Dermis blood vessel endothelial cell (primary cell): ENCODE data around the gene NOS1. TPM values are rescaled to one million over a fixed set of nuclear protein-coding genes. Genes with fewer than 3 reads are reported as not detected.
"Not testable (repeated sequence)": the region's sequence is repeated elsewhere in the genome, so short reads cannot be mapped to it uniquely, and the experiment has no call there.

Experiments used
- DNase-seq: peaks from one replicate; pipeline ENCODE4 v3.0.0; 2010
- total RNA-seq: library from RNA; depleted of rRNA; stranded (reverse); fragments of >200 nt; gene quantifications from 2 replicates; pipeline ENCODE4 v1.2.3, GENCODE V29; 2014

NOS1 gene
- total RNA-seq, 1 donor from 2014 or later, result not detected

DNA sequence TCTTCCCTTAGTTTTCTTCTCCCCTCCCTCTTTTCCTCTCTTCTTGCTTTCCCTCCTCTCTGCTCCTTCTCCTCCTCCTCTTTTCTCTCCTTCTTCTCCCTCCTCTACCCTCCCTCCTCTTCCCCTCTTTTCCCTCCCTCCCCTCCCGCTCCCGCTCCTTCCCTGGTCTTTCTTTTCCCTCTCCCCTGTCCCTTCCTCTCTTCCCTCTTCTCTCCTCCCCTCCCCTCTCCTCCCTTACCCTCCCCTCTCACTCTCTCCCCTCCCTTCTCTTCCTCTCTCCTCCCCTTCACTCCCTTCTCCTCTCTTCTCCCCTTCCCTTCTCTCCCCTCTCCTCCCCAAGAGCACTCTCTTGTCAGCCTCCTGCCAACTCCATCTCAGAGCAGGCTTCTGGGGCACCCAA lies 153.8 kb downstream of the NOS1 start:
- no peak for DNase-seq

DNA sequence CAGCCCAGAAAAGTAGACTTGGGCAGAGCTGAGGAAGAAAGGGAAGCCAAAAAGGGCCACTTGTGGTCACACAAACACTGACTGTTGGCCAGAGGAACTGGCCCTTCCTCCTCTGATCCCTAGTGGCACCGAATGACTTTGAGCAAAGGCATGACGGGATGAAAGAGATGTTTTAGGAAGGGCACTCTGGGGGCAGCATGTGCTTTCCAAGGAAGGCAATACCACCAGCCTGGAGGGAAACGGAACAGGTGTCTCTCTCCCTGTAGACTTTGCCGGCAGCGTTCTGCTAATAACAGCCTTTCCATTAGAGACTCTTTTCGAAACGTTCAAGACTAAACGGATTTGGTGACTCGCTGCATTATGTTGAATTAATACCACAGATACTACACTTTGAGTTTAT lies 158.9 kb downstream of the NOS1 start:
- DNase-seq, result no peak

DNA sequence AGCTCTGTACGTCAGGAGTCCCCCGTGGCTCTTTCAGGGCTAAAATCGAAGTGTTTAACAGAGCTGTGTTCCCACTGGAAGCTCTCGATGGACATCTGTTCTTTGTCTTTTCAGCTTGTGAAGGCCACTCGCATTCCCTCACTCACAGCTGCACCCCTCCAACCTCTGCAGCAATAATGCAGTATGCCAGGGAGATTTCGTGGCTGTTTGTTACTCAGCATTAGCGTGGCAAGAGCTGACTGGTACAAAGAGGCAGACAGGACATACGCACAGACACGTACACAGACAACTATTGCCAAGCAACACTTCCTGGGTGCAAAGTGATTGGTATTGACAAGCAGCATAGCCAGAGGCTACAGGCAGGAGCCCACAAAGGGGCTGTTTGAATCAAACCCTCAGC lies 159.4 kb downstream of the NOS1 start:
- DNase-seq, result no peak

DNA sequence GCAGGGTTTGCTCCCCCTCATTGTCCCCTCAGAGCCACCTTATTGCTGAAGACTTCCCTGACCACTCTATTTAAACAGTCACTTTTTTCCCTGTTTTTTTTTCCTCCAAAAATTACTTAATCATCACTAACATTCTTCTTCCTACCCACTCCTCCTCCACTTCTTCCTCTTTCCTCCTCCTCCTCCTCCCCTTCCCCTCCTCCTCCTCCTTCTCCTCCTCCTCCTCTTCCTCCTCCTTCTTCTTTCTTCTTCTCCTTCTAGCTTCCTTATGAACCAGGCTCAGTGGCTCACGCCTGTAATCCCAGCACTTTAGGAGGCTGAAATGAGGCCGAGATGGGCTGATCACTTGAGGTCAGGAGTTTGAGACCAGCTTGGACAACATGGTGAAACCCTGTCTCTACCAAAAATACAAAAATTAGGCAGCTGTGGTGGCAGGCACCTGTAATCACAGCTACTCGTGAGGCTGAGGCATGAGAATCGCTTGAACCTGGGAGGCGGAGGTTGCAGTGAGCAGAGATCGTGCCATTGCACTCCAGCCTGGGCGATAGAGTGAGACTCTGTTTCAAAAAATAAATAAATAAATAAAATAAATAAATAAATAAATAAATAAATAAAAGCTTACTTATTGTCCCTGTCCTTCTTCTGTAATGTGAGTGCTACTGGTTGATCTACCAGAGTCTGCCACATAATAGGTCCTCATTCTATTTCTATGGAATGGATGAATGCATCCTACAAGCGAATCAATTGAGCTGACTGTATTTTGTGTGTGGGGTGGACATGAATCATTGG lies 161.3 kb downstream of the NOS1 start:
- not testable (repeated sequence) for DNase-seq

DNA sequence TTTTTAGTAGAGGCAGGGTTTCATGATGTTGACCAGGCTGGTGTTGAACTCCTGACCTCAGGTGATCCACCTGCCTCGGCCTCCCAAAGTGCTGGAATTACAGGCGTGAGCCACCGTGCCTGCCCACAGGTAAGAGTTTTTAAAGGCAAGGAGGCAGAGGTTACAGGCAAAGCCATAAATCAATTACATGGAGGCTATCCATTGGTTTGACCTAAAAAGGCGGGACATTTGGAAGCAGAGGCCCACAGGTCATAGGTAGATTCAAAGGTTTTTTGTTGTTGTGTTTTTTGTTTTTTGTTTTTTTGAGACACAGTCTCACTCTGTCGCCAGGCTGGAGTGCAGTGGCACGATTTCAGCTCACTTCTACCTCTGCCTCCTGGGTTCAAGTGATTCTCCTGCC lies 165.1 kb downstream of the NOS1 start:
- not testable (repeated sequence) for DNase-seq

DNA sequence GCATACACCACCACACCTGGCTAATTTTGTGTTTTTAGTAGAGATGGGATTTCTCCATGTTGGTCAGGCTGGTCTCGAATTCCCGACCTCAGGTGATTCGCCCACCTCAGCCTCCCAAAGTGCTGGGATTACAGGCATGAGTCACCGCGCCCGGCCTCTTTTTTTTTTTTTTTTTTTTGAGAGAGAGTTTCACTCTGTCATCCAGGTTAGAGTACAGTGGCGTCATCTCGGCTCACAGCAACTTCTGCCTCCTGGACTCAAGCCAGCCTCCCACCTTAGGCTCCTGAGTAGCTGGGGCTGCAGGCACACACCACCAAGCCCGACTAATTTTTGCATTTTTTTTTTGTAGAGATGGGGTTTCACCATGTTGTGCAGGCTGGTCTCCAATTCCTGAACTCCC lies 166.4 kb downstream of the NOS1 start:
- DNase-seq, result not testable (repeated sequence)

DNA sequence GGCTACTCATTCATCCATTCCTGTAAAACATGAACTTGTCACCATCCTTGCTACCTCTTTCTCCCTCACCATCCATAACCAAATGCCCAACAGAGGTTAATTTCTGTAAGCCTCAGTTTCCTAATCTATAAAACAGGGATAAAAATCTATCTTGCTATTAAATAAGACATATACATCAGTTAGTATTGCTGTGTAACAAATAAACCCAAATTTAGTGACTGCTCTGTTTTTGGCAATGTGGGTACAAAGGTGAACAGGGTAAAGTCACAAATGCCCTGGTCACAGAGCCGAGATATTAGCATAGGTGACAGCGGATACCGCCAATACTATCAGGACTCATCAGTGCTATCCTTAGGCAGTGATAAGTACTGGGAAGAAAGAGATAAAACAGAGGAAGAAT lies 167.5 kb downstream of the NOS1 start:
- no peak for DNase-seq

DNA sequence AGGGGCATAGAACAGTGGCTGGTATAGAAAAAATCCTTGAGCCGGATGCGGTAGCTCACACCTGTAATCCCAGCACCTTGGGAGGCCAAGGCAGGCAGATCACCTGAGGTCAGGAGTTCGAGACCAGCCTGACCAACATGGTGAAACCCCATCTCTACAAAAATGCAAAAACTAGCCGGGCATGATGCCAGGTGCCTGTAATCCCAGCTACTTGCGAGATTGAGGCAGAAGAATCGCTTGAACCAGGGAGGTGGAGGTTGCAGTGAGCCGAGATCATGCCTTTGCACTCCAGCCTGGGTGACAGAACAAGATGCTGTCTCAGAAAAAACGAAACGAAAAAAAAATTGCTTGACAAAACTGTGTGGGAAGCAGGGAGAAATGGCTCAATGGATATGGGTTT lies 168.8 kb downstream of the NOS1 start:
- DNase-seq, result not testable (repeated sequence)

DNA sequence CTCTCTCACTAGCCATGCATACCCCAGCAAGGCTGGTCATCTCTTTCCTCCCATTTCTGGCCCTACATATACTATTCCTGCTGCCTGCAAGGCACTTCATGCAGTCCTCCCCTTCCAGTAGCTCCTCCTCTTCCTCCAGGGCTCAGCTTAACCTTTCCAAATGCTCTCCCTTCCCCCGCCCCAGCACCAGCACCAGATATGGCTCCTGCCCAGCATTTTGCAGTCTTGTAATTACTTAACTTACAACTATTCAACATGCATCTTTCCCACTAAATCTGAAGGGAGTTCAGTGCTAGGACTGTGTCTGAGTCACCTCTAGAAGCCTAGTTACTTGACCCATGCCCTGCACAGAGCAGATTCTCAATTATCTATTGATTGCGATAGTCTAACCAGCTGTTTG lies 169.4 kb downstream of the NOS1 start:
- DNase-seq, result no peak

DNA sequence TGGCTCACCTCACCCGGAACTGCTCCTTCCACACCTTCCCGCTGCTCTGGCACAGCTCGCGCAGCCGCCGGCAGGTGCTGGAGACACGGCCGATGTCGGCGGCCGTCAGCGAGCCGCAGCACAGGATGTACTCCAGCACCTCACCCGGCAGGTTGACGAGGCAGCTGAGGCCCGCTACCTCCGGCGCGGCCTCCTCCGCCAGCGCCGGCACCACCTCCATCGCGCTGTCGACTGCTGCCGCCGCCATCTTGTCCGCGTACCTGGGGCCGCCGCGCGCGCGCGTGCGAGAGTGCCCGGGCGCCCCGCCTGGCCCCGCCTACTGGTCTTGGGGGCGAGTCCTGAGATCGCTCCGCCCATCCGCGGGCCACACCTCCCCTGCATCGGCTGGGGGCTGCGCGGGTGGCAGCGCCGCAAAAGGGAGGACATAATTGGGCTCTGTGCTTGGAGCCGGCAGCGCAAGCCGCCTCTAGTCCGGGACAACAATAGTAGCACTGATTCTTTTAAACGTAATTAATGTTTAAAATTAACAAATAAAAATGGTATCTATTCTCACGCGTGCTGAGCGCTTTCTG lies 171.1 kb downstream of the NOS1 start, which contains the start of gene FBXO21:
FBXO21 (minus strand) TSS at position 261 of the 572 bp plus-strand sequence; CDS start at position 247, 14 bp downstream.
- DNase-seq, result peak; percentile 92

DNA sequence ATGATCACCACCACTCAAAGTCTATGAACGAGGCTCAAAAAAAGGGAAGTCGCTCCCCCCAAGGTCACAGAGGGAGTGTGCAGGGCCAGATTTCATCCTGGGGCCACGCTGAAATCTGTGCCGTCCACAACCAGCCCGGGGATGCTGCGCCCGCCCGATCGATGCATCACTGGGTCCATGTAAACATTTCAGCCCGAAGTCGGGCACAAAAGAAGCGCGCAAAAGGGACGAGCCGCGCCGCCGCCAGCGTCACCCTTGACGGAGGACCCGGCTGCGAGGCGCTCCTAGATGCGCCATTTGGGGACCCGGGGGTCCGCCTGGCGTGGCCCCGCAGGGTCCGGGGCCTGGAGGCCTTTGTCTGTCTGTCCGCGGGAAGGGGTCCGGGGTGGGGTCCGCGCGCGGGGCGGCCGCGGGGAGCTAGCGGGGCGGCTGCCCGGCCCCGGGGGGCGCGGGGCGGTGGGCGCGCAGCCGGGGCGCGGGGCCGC lies 171.7 kb downstream of the NOS1 start:
- DNase-seq, result peak; percentile 46

DNA sequence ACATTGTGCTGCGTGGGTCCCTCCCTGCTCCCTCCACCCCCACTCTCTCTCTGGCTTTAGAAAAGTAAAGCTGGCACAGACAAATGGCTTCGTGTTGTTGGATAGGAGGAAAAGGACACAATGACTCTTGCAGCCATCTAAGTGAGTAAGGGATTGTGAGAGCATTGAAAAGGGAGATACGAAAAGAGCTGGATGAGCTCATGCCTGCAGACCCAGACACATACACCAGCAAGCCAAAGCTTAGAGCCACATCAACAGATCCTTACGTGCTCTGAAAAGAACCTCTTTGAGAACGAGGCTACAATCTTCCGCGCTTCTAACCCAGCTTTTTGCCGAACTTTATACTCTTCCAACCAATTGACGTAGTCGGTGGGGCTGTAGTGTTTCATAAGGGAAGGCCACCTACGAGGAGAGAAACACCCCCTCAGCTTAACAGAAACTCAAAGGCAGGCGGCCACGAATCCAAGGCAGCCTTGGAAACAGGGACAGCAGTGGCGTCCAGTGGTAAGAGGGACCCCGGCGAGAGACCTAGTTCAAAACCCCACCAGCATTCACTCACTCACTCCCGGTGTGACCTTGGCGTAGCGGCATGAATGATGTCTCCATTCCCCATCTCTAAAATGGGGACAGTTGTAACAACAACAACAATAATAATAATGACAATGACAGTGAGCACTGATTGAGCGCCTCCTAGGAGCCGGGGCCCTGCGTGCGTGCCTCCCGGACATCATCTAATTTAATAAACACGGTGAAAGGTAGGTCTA lies 172.3 kb downstream of the NOS1 start:
- DNase-seq, result peak; percentile 20

DNA sequence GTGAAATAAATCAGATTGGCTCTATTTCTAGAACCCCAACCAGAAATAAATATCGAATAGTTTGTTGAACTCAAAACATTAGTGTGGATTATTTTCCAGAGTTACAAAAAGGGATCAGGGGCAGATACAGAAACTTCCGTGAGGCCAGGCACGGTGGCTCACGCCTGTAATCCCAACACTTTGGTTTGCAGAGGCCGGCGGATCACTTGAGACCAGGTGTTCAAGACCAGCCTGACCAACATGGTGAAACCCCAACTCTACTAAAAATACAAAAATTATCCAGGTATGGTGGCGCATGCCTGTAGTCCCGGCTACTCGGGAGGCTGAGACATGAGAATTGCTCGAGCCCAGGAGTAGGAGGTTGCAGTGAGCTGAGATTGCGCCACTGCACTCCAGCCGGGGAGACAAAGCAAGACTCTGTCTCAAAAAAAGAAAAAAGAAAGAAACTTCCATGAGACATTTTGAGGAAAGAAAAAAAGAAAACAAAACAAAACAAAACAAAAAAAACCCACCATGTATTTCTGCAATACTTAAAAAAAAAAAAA lies 173.2 kb downstream of the NOS1 start:
- no peak for DNase-seq

DNA sequence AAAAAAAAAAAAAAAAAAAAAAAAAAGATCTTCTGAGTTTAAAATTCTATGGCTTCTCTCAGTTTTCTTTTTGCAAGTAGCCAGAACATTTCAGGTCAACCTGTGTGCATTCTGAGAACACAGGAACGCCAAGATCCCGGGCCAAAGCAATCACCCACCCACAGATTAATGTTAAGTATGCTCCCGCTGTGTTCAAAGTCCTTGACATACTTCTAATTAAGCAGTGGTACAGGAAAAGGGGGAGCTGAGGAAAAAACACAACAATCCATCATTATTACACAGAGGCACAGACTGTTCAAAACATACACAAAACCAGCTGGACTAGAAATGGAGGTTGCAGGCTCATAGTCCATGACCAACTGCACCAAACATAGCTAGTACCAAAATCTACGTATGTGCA lies 174.0 kb downstream of the NOS1 start:
- DNase-seq, result no peak

DNA sequence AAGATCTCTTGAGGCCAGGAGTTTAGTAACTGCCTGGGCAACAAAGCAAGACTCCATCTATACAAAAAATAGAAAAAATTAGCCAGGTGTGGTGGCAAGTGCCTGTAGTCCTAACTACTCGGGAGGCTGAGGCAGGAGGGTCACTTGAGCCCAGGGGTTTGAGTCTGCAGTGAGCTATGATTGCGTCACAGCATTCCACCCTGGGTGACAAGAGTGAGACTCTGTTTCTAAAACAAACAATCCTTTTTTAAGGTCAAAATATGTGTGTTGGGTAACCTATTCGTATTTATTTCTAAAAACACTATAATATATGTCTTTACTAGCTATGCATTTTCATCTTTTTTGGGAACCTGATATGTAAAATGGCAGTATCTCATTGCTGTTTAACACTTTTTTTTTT lies 178.6 kb downstream of the NOS1 start:
- no peak for DNase-seq

DNA sequence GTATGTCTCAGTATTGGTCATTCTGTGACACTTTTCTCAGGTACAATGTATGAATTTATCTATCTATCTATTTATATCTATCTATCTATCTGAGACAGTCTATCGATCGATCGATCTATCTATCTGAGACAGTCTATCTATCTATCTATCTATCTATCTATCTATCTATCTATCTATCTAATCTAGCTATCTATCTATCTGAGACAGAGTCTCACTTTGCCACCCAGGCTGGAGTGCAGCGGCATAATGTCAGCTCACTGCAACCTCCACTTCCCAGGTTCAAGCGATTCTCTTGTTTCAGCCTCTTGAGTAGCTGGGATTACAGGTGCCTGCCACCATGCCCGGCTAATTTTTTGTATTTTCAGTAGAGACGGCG lies 180.0 kb downstream of the NOS1 start:
- not testable (repeated sequence) for DNase-seq

DNA sequence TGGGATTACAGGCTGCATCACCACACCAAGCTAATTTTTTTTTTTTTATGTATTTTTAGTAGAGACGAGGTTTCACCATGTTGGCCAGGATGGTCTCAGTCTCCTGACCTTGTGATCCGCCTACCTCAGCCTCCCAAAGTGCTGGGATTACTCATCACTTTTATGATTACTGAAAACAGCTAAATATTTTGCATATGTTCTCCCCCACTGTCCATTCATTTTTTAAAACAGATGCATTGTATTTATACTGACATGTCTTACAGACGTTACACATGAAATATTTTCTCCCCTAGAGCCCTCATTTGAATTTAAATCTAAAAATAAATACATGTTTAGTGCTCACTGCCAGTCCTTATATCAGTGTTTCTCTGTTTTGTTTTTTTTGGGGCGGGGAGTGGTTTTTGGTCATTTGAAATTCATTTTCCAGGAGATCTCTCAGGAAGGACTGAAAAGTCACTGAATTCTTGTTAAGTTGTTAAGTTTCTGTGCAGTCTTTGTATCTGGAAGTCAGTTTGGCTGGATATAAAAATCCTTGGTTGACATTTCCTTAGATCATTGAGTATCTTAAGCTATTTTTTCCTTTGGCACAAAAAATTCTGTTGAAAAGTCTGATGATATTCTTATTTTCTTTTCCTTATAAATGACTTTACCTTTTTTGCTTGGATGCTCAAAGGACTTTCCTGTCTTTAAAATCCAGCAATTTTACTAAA lies 180.5 kb downstream of the NOS1 start:
- DNase-seq, result no peak

DNA sequence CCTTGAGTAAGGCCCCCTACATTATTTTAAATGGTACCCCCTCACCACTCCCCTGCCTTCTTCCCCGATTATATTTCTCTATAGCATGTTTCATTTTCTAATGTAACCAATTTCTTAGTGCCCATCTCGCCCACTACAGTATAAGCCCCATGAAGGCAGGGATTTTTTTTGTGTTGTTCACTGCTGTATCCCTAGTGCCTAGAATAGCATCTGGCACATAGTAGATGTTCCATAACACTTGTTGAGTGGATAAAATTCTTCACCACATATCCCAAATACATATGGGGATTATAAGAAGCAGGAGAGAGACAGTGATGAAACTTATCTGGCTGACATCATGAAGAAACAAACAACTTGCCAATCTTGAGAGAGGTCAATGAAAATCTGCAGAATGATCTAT lies 182.7 kb downstream of the NOS1 start:
- no peak for DNase-seq

DNA sequence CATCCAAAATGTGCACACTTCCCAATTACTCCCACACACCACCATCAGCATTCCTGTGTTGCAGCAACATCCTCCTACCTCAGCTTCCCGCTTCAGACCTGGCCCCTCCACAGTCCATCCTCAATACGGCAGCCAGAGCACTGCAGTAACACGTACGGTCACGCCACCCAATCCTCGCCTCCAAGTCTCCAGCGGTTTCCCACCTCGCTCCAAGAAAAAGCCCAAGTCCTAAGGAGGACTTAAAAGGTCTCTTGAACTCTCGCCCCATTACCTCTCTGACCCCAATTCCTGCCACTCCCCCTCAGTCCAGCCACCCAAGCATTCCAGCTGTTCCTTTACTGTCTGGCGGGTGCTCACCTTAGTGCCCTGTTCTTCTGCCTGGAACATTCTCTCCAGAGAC lies 183.1 kb downstream of the NOS1 start:
- no peak for DNase-seq

DNA sequence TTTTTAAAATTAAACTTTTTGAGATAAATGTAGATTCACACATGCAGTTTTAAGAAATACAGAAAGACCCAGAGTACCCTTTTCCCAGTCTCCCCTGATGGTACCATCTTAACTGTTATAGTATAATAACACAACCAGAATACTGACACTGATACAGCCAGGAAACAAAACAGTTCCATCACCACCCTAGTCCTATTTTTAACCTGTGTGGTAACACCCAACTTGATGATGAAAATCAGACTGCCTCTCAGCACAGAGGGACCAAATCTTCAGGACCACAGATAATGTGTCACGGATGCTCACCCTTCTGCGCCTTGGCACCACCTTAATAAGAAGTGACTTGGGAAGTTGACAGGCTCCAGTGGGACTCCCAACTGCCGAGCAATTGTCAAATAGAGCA lies 189.3 kb downstream of the NOS1 start:
- no peak for DNase-seq

DNA sequence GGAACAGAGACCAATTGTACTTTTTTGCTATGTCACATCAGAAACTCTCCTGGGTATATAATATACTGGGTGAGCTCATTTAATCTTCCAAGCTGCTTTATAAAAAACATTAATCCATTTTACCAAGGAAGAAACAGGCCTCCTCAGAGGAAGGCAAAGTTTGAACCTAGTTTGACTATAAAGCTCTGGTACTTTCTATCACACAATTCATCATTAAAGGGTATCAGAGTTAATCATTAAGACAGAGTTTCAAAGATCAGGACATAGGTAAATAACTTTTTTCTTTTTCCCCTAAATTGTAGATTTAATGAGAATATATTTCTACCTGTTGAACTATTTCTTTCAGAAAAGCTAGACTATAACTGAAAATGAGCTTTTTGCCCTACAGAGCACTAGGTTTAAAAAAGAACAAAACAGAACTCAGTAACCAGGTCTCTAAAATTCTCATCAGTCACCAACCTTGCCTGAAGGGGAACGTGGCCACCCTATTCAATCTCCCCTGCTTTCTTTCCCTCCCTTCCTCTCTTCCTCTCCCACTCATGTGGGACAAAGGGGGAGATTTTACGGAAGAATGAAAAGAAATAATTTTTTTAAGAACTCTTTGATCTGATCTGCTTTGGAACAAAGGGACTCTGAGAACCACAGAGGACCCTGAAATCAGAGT lies 189.8 kb downstream of the NOS1 start:
- DNase-seq, result no peak

DNA sequence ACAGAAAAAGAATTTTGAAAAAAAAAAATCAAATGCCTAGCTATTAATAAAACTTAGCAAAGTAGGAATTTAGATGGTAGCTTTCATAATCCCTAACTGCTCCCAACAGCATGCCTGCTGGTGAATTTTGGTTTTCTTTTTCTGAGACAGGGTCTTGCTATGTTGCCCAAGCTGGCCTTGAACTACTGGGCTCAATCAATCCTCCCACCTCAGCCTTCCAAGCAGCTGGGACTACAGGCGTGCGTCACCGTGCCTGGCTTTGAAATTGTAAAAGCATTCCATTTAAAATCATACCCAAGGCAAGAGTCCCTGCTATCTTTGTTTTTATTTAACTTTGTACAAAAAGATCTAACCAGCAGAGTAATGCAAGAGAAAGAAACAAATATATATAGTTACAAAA lies 191.9 kb downstream of the NOS1 start:
- no peak for DNase-seq
